Measurements from ENCODE around the gene WDR87.

GRCh38 chr19:37893845-37894575 is 12.4 kb downstream of the WDR87 start:
- TF ChIP-seq CTCF (IDR thresholded peaks at IDR 0.05 in 2 of 3, conservative IDR thresholded peaks at IDR 0.05 in 1 of 3; ENCODE audit: borderline replicate concordance in 1 of 3, insufficient read depth in 1 of 3, low read depth in 2 of 3, low read length in 2 of 3) (no peak), MAX (IDR thresholded peaks at IDR 0.05) (no peak), YY1 (IDR thresholded peaks at IDR 0.05; ENCODE audit: extremely low read depth, insufficient replicate concordance, low read depth, low read length) (no peak), POLR2A (IDR thresholded peaks at IDR 0.05; ENCODE audit: borderline replicate concordance, extremely low read depth, insufficient read depth, insufficient read length) (no peak), TCF7L2 (IDR thresholded peaks at IDR 0.05; ENCODE audit: borderline replicate concordance, extremely low read depth, insufficient read depth, insufficient read length) (no peak)

All from HCT116 (cell line).